AG09309 (cell line): ENCODE results near the gene CADM1.

ENCODE experiments used
- DNase-seq: peaks from one replicate; pipeline ENCODE4 v3.0.0-alpha.2; 2010; ENCODE audit warnings: low read depth
- H3K4me3 ChIP-seq: 2 replicates; pipeline ENCODE4 v1.5.1; 2011; ENCODE audit warnings: mild to moderate bottlenecking, low read depth, low read length, moderate library complexity; ENCODE audit not compliant: control insufficient read depth
- CTCF ChIP-seq: IDR thresholded peaks from 2 replicates; pipeline ENCODE4 v1.5.1; 2011; ENCODE audit warnings: mild to moderate bottlenecking, low read depth, low read length, inconsistent platforms; ENCODE audit not compliant: insufficient read depth, control insufficient read depth; ENCODE audit errors: missing control alignments

The CADM1 gene

GRCh38 chr11:115194802-115195110 is 309.5 kb downstream of the CADM1 start:
- TF ChIP-seq CTCF = no peak
- H3K4me3 ChIP-seq = no peak overlapping the region
- peak; percentile 31 for DNase-seq

GRCh38 chr11:115193914-115194801 is 310.1 kb downstream of the CADM1 start:
- no peak for DNase-seq
- no peak overlapping the region for H3K4me3 ChIP-seq
- no peak for TF ChIP-seq CTCF

DNA sequence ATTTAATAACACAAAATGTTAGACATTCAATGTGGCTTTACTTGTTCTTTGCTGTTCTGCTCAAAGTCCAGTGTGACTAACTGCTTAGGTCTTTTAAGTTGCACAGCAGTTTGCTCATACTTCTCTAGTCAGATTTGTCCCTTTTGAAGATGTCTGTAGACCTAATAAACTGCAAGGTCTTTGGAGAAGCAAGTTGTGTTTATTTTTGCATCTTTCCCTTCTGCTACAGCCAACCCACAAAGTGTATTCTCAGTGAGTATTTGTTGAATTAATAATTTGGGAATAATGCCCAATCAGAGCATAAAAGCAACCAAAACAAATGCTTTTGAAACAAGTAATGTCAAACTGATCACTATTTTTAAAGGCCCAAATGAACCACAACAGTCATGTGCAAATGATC is 312.5 kb downstream of the CADM1 start:
- no peak overlapping the region for H3K4me3 ChIP-seq
- TF ChIP-seq CTCF = no peak
- no peak for DNase-seq

DNA sequence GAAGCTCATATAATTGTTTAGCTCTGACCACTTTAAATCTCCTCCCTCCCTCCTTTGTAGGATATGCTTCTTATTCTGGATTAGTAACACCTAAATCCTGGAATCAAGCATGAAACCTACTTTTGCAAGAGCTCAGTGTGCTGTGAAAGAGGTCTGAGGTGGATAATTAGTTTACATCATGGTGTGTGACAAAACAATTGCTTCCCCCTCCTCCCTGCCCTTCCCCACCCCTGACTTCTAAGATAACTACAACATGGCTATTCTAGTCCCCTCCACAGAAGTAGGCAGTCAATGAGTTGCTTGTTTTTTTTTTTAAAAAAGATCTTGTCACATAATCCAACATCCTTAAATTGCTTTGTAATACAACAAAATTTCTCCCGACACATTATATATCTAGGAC is 314.0 kb downstream of the CADM1 start:
- H3K4me3 ChIP-seq = no peak overlapping the region
- no peak for TF ChIP-seq CTCF
- DNase-seq = no peak

DNA sequence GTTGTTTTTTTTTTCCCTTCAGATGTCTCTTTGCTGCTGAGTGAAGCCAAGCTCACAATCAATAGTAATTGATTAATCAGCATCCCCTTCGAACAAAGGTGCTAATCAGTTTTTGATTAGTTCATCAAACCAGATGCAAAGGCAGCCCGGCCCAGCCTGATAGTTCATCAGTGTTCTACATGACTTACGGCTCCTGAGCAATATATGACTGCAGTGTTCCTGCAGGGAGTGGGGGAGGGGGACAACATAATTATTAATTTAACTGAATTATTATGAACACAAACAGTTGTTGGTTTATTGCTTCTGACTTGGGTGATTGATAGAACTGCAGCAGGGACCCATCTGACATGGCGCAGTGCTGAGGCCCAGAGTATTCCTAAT is 315.3 kb downstream of the CADM1 start:
- no peak for DNase-seq
- H3K4me3 ChIP-seq = no peak overlapping the region
- TF ChIP-seq CTCF = no peak

- no peak overlapping the region for H3K4me3 ChIP-seq
- no peak for DNase-seq
- no peak for TF ChIP-seq CTCF
These were observed 315.9 kb downstream of the CADM1 start for GRCh38 chr11:115188188-115188897.
